CD4-positive, CD25-positive, alpha-beta regulatory T cell (primary cell): ENCODE results near the gene RAD51B. TPM values are rescaled to one million over a fixed set of nuclear protein-coding genes. Genes with fewer than 3 reads are reported as not detected.
A peak's percentile ranks its signal among the peaks of the same experiment; 100 is the strongest.

Experiments
- ATAC-seq, 2 donors: fragments of 150-1000 bp; cut with Tn5 transposase; one replicate each; pipeline ENCODE4 v1.10.0; 2021; ENCODE audit warnings: low read depth in 2 of 2, moderate number of reproducible peaks in 2 of 2, moderate library complexity in 1 of 2
- DNase-seq, 3 donors: peaks; one replicate each; pipeline versions ENCODE4 v3.0.0 to v3.0.0-alpha.2; 2012 to 2022; ENCODE audit warnings: mixed read lengths in 1 of 3
- H3K27ac ChIP-seq: one replicate; pipeline ENCODE4 v1.7.0; 2013; ENCODE audit warnings: mild to moderate bottlenecking, low read length; ENCODE audit not compliant: insufficient read depth, poor library complexity, severe bottlenecking
- H3K27me3 ChIP-seq: one replicate; pipeline ENCODE4 v1.7.0; 2013; ENCODE audit warnings: low read length; ENCODE audit not compliant: control insufficient read depth, insufficient read depth
- H3K36me3 ChIP-seq: one replicate; pipeline ENCODE4 v1.7.0; 2013; ENCODE audit warnings: mild to moderate bottlenecking, low read length, moderate library complexity; ENCODE audit not compliant: control insufficient read depth, insufficient read depth
- H3K4me1 ChIP-seq: 2 replicates; pipeline ENCODE4 v1.7.0; 2013; ENCODE audit warnings: mild to moderate bottlenecking, low read length; ENCODE audit not compliant: insufficient read depth, control insufficient read depth, poor library complexity, severe bottlenecking
- H3K4me3 ChIP-seq: one replicate; pipeline ENCODE4 v1.7.0; 2013; ENCODE audit warnings: low read depth, mild to moderate bottlenecking, low read length, moderate library complexity
- H3K9me3 ChIP-seq, 2 experiments: 1 replicate in 1 of 2; 2 replicates in 1 of 2; pipeline ENCODE4 v1.7.0; 2013; ENCODE audit warnings: low read length in 2 of 2, mild to moderate bottlenecking in 1 of 2, moderate library complexity in 1 of 2; ENCODE audit not compliant: control insufficient read depth in 2 of 2
- H3K27ac Mint-ChIP-seq, 3 donors: one replicate each; pipeline ENCODE4 v1.8.0; 2020 to 2022; ENCODE audit warnings: mild to moderate bottlenecking in 3 of 3, mixed read lengths in 3 of 3, moderate library complexity in 2 of 3
- H3K27me3 Mint-ChIP-seq: one replicate; pipeline ENCODE4 v1.8.0; 2022; ENCODE audit warnings: mild to moderate bottlenecking, mixed read lengths
- H3K36me3 Mint-ChIP-seq: one replicate; pipeline ENCODE4 v1.8.0; 2020; ENCODE audit warnings: mixed read lengths
- H3K4me1 Mint-ChIP-seq, 4 donors: one replicate each; pipeline ENCODE4 v1.8.0; 2020 to 2022; ENCODE audit warnings: mixed read lengths in 4 of 4, mild to moderate bottlenecking in 1 of 4
- H3K4me3 Mint-ChIP-seq, 4 donors: one replicate each; pipeline ENCODE4 v1.8.0; 2020 to 2022; ENCODE audit warnings: mild to moderate bottlenecking in 4 of 4, mixed read lengths in 4 of 4, moderate library complexity in 3 of 4
- H3K9me3 Mint-ChIP-seq, 7 donors: one replicate each; pipeline ENCODE4 v1.8.0; 2020 to 2022; ENCODE audit warnings: mixed read lengths in 7 of 7, mild to moderate bottlenecking in 3 of 7, moderate library complexity in 2 of 7
- polyA plus RNA-seq, 4 donors: library from polyadenylated mRNA; unstranded; fragments of 300-500 nt; fragmentation: Illumina TruSeq; gene quantifications; one replicate each; pipeline ENCODE4 v1.2.3, GENCODE V29; 2021
- total RNA-seq: library from RNA; stranded (reverse); gene quantifications from one replicate; pipeline ENCODE4 v1.2.3, GENCODE V29; 2022

Gene RAD51B
- total and polyA plus RNA-seq, 5 donors from 2014 or later = 19.1 to 40.2 (median 28.1) TPM

DNA sequence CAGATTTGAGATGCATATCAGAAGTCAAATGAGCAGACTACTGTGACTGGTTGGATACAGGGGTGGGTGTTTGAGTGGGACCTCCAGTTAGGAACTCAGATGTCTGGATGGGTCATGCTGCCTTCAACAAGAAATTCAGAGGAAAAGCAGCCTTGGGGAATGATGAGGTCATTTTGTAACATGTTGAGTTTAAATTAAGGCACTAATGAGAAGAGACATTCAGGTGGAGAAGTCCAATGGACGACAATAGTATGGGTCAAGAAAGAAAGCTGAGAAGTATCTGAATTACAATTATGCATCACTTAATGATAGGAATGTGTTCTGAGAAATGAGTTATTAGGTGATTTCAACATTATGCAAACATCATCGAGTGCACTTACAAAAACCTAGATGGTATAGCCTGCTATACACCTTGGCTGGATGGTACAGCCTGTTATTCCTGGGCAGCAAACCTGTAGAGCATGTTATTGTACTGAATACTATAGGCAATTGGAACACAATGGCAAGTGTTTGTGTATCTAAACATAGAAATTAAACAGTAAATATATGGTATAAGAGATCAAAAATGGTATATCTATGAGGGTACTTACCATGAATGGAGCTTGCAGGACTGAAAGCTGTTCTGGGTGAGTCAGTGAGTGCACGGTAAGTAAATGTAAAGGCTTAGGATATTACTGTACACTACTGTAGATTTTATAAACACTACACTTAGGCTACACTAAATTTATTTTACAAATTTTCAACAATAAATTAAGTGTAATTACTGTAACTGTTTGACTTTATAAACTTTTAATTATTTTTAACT is 414.7 kb downstream of the RAD51B start:
- ATAC-seq (no peak), DNase-seq (no peak)
- no peak overlapping the region for H3K27ac ChIP-seq
- no peak overlapping the region for H3K4me3 ChIP-seq
- H3K4me1 Mint-ChIP-seq = no peaks in the 10 kb centered on the region
- H3K9me3 ChIP-seq = no peaks in the 10 kb centered on the region
- H3K36me3 Mint-ChIP-seq = no peaks in the 10 kb centered on the region
- no peak overlapping the region for H3K27ac Mint-ChIP-seq
- H3K27me3 Mint-ChIP-seq = no peaks in the 10 kb centered on the region
- H3K9me3 Mint-ChIP-seq = peaks cover 0 to 2% (median 0%) of the 10 kb centered on the region in 7 donors
- H3K36me3 ChIP-seq = no peaks in the 10 kb centered on the region
- H3K4me1 ChIP-seq = no peaks in the 10 kb centered on the region
- no peaks in the 10 kb centered on the region for H3K27me3 ChIP-seq
- H3K4me3 Mint-ChIP-seq = no peak overlapping the region

DNA sequence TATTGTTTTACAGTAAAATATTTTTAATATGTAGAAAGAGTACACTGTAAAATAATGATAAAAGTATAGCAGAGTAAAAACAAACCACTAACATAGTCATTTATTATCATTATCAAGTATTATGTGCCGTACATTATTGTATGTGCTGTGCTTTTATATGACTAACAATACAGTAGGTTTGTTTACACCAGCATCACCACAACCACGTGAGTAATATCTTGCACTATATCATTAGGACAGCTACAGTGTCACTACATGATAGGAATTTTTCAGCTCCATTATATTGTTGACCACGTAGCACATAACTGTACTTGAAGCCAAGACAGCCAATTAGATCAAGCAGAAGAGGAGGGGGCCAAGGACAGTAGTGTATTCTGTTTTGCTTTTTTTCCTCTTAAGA is 415.4 kb downstream of the RAD51B start:
- ATAC-seq (no peak), DNase-seq (no peak)
- Histone ChIP-seq H3K36me3 (no peaks in the 10 kb centered on the region), H3K4me3 (no peak overlapping the region), H3K9me3 (no peaks in the 10 kb centered on the region), H3K4me1 (no peaks in the 10 kb centered on the region), H3K27ac (no peak overlapping the region), H3K27me3 (no peaks in the 10 kb centered on the region)
- no peak overlapping the region for H3K4me3 Mint-ChIP-seq
- H3K9me3 Mint-ChIP-seq = peaks cover 0 to 2% (median 0%) of the 10 kb centered on the region in 7 donors
- no peak overlapping the region for H3K27ac Mint-ChIP-seq
- H3K4me1 Mint-ChIP-seq = no peaks in the 10 kb centered on the region
- H3K36me3 Mint-ChIP-seq = no peaks in the 10 kb centered on the region
- H3K27me3 Mint-ChIP-seq = no peaks in the 10 kb centered on the region

DNA sequence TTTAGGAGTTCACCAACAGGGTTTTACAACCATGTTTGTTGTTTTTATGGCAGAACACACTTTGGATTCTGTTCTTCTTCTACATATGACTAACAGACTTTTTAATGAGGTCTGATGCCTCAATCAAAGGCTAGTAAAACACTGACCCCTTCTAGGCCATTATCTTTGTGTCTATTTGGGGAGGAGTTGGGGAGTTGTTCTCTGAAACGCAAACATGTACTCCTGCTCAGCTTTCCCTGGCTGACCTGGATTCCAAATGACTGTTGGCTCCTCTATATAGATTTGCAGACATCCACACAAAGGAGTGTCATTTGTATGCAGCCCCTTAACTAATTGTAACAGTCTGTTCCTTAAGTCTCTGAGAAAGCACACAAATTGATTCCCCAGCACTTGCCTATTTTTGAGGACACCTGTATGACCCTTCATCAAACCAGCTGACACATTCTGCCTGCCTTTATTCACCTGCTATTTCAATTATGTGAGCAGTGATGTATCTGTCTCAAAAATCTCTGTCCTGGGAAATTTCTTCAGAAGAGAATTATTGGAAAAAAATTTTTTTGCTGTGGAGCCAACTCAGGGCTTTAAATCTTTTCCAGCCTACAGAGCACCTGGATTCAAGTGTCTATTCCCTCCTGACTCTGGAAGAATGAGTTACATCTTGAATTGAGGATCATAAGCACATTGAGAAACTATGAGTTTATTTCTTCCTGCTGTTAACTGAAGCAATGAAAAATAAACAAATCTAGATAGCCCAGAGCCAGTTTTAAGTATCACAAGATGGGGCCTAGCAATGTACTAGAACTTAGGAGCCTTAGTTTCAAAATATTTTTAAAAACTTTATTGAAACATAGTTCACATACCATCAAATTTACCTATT is 417.2 kb downstream of the RAD51B start:
- Mint-ChIP-seq H3K36me3 (no peaks in the 10 kb centered on the region), H3K4me3 (no peak overlapping the region), H3K9me3 (peaks cover 0 to 2% (median 0%) of the 10 kb centered on the region in 7 donors), H3K27ac (peak overlapping the region in 1 of 3 donors; percentile 17), H3K4me1 (no peaks in the 10 kb centered on the region), H3K27me3 (no peaks in the 10 kb centered on the region)
- H3K36me3 ChIP-seq = no peaks in the 10 kb centered on the region
- no peaks in the 10 kb centered on the region for H3K27me3 ChIP-seq
- no peaks in the 10 kb centered on the region for H3K4me1 ChIP-seq
- H3K4me3 ChIP-seq = no peak overlapping the region
- H3K27ac ChIP-seq = no peak overlapping the region
- H3K9me3 ChIP-seq = no peaks in the 10 kb centered on the region
- ATAC-seq (no peak), DNase-seq (no peak)

DNA sequence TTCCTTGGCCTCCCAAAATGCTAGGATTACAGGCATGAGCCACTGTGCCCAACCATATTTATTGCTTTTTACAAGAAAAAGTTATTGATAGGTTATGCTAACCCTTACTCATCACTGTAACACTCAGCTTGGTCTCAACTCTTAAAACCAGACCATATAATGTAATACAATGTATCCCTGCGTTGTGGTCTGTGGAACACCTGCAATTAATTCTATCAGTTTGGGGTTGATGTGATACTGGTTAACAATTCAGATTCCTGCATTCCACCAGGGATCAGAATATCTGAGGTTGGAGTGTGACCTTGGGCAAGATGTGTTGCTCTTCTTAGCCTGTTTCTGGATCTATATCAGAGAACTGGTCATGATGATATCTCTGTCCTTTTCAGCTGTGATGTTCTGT is 419.0 kb downstream of the RAD51B start:
- Histone ChIP-seq H3K36me3 (no peaks in the 10 kb centered on the region), H3K27me3 (no peaks in the 10 kb centered on the region), H3K9me3 (no peaks in the 10 kb centered on the region), H3K27ac (no peak overlapping the region), H3K4me3 (no peak overlapping the region), H3K4me1 (no peaks in the 10 kb centered on the region)
- Mint-ChIP-seq H3K27me3 (no peaks in the 10 kb centered on the region), H3K36me3 (no peaks in the 10 kb centered on the region), H3K4me3 (no peak overlapping the region), H3K4me1 (no peaks in the 10 kb centered on the region), H3K27ac (peak overlapping the region in 1 of 3 donors; percentile 20), H3K9me3 (peaks cover 0 to 2% (median 0%) of the 10 kb centered on the region in 7 donors)
- ATAC-seq = no peak
- DNase-seq = no peak

DNA sequence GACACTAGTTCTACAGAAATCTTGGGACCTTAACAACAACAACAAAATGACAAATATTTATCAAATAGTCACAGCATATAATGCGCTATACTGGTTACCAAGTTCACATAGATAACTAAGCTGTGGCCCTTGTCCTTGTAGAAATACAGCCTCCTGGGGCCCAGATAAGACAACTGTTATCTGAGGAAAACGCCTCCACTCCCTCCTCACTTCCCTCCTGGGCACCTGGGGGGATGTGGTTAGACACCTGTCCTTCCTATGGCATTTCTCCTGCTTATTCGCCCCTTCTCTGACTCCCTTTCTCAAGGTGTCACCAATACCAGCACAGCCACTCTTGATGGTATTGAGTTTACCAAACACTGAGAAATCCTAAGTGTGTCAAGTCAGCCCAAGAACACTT is 419.4 kb downstream of the RAD51B start:
- peaks cover 0 to 2% (median 0%) of the 10 kb centered on the region in 7 donors for H3K9me3 Mint-ChIP-seq
- no peaks in the 10 kb centered on the region for H3K27me3 ChIP-seq
- DNase-seq (no peak), ATAC-seq (no peak)
- H3K4me3 ChIP-seq = no peak overlapping the region
- no peaks in the 10 kb centered on the region for H3K36me3 ChIP-seq
- H3K27me3 Mint-ChIP-seq = no peaks in the 10 kb centered on the region
- H3K4me1 ChIP-seq = no peaks in the 10 kb centered on the region
- peak overlapping the region in 1 of 3 donors; percentile 17 for H3K27ac Mint-ChIP-seq
- H3K4me3 Mint-ChIP-seq = no peak overlapping the region
- H3K9me3 ChIP-seq = no peaks in the 10 kb centered on the region
- no peak overlapping the region for H3K27ac ChIP-seq
- H3K36me3 Mint-ChIP-seq = no peaks in the 10 kb centered on the region
- peaks cover 0 to under 1% (median 0%) of the 10 kb centered on the region in 4 donors for H3K4me1 Mint-ChIP-seq

DNA sequence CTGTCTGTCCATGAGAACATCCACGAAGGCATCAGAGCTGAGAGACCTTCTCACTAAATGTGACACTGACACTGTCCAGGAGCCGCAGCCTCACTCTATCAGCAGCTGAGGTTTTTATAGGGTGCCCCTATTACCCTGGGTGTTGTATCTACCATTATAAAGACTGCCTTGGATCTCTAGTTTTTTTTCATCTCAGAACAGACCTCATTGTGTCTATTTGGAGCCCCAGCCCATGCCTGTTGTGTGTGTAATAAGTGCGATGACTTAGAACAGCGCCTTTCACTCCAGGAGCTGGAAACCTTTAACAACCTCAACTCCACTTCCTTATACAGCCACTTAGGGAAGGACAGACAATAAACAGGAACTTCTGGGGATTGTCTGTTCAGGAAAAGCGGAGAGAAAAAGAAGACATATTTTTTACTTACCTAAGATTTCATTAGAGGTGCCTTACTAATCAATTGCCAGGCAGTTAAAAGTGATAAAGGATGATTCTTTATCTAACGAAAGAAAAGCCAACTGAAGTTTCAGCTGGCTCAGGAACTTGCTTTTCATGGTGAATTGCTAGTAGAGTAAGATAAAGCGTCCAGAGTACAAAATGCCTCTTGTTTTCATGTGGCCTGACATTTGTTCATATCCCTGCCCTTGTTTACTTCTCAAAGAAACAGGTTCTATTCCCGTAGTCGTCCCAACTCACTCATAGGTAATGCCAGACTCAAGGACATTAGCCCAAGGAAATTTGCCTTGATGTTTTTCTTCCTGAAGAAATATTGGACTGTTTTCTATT is 420.6 kb downstream of the RAD51B start:
- Histone ChIP-seq H3K36me3 (no peaks in the 10 kb centered on the region), H3K4me3 (no peak overlapping the region), H3K4me1 (no peaks in the 10 kb centered on the region), H3K27ac (no peak overlapping the region), H3K9me3 (no peaks in the 10 kb centered on the region), H3K27me3 (no peaks in the 10 kb centered on the region)
- H3K4me3 Mint-ChIP-seq = no peak overlapping the region
- H3K27me3 Mint-ChIP-seq = no peaks in the 10 kb centered on the region
- H3K4me1 Mint-ChIP-seq = peaks cover 0 to 5% (median 0%) of the 10 kb centered on the region in 4 donors
- no peaks in the 10 kb centered on the region for H3K36me3 Mint-ChIP-seq
- ATAC-seq (no peak), DNase-seq (no peak)
- H3K27ac Mint-ChIP-seq = no peak overlapping the region
- H3K9me3 Mint-ChIP-seq = peaks cover 0 to 2% (median 0%) of the 10 kb centered on the region in 7 donors

DNA sequence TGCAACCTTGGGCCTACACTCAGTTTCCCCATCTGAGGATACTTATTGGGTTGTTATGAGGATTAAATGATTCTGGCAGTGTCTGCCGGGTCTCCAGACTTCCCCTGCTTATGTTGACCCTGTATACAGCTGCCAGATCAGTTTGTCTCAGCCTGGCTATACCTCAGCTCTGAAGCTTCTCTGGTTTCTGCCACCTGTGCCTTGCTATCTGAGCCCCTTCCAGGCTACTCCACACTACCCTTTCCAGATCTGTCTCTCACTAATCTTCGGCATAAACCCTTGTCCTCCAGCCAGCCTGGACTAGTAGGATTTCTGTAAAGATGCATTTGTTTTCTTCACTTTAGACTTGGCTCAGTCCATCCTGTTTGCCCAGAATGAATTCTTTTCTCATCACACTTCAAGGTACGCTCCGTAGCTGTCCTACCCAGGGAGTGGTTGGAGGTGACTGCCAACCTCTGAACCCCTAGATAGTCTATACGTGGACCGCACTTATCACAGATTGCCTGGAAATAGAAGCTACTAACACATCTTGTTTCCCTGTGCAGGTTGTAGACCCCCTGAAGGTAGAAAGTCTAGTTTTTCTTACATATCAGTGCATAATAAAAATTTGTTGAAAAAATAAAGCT is 422.4 kb downstream of the RAD51B start:
- Mint-ChIP-seq H3K4me1 (peaks cover 0 to 5% (median 0%) of the 10 kb centered on the region in 4 donors), H3K9me3 (no peaks in the 10 kb centered on the region), H3K36me3 (no peaks in the 10 kb centered on the region), H3K27ac (no peak overlapping the region), H3K4me3 (no peak overlapping the region), H3K27me3 (no peaks in the 10 kb centered on the region)
- H3K4me3 ChIP-seq = no peak overlapping the region
- no peaks in the 10 kb centered on the region for H3K36me3 ChIP-seq
- no peak overlapping the region for H3K27ac ChIP-seq
- no peaks in the 10 kb centered on the region for H3K4me1 ChIP-seq
- DNase-seq (no peak), ATAC-seq (no peak)
- H3K9me3 ChIP-seq = no peaks in the 10 kb centered on the region
- H3K27me3 ChIP-seq = no peaks in the 10 kb centered on the region
